ENCODE data around the gene NMNAT3. TPM values are rescaled to one million over a fixed set of nuclear protein-coding genes. Genes with fewer than 3 reads are reported as not detected.

The NMNAT3 gene
- total RNA-seq, 1 donor from 2014 or later: 3.9 TPM

GRCh38 chr3:139668332-139668731, 9.4 kb downstream of the NMNAT3 start:
- Histone ChIP-seq H3K27me3 (ENCODE audit: control insufficient read depth, insufficient read depth, low read length) (no peaks in the 10 kb centered on the region), H3K36me3 (ENCODE audit: control insufficient read depth, insufficient read depth, low read length) (no peaks in the 10 kb centered on the region), H3K4me3 (ENCODE audit: low read depth, low read length) (no peak overlapping the region)
- TF ChIP-seq CTCF (IDR thresholded peaks at IDR 0.05; ENCODE audit: insufficient read depth, low read length, severe bottlenecking): no peak
- FAIRE-seq (no peak), DNase-seq (ENCODE audit: low read depth) (no peak)

GRCh38 chr3:139664958-139665357, 12.8 kb downstream of the NMNAT3 start:
- H3K27me3 ChIP-seq (ENCODE audit: control insufficient read depth, insufficient read depth, low read length): no peaks in the 10 kb centered on the region
- FAIRE-seq (no peak), DNase-seq (ENCODE audit: low read depth) (no peak)
- no peak overlapping the region for H3K4me3 ChIP-seq (ENCODE audit: low read depth, low read length)
- H3K36me3 ChIP-seq (ENCODE audit: control insufficient read depth, insufficient read depth, low read length): no peaks in the 10 kb centered on the region
- TF ChIP-seq CTCF (IDR thresholded peaks at IDR 0.05; ENCODE audit: insufficient read depth, low read length, severe bottlenecking): no peak

DNA sequence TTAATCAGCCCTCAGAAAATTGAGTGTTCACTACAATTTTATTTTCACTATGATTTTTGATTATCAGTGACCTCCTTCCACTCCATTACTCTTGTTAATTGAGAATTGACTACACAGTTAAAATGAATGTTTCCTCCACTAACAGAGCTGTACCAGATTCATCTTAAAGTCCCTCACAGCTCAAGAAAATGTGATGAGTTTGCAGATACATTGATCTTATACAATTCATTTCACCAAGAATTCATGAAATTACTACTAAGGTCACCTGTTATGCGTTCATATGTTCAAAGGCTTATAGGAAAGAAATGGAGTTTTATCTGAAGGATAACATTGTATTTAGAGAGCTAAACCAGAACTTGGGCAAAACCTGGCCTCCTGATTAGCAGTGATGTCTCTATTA, 17.5 kb downstream of the NMNAT3 start:
- no peak for TF ChIP-seq CTCF (IDR thresholded peaks at IDR 0.05; ENCODE audit: insufficient read depth, low read length, severe bottlenecking)
- no peak overlapping the region for H3K4me3 ChIP-seq (ENCODE audit: low read depth, low read length)
- no peaks in the 10 kb centered on the region for H3K36me3 ChIP-seq (ENCODE audit: control insufficient read depth, insufficient read depth, low read length)
- H3K27me3 ChIP-seq (ENCODE audit: control insufficient read depth, insufficient read depth, low read length): no peaks in the 10 kb centered on the region
- FAIRE-seq (no peak), DNase-seq (ENCODE audit: low read depth) (no peak)

DNA sequence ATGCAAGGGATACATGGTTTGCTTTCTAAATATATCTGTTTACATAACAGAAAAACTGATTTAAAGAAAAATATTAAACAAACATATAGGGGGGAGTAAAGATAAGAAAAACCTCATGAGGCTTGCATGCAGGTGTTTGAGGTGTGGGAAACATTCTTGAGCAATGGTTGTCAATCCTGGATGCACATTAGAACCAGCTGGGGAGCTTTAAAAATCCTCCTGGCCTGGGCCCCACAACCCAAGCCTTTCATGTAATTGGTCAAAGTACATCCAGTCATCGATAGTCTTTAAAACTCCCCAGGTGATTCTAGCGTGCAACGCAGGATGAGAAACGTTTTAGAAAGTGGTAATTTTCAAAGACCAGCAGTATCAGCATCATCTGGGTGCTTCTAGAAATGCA, 18.3 kb downstream of the NMNAT3 start:
- FAIRE-seq: no peak
- Histone ChIP-seq H3K36me3 (ENCODE audit: control insufficient read depth, insufficient read depth, low read length) (no peaks in the 10 kb centered on the region), H3K27me3 (ENCODE audit: control insufficient read depth, insufficient read depth, low read length) (no peaks in the 10 kb centered on the region), H3K4me3 (ENCODE audit: low read depth, low read length) (no peak overlapping the region)
- DNase-seq (ENCODE audit: low read depth): no peak
- no peak for TF ChIP-seq CTCF (IDR thresholded peaks at IDR 0.05; ENCODE audit: insufficient read depth, low read length, severe bottlenecking)

DNA sequence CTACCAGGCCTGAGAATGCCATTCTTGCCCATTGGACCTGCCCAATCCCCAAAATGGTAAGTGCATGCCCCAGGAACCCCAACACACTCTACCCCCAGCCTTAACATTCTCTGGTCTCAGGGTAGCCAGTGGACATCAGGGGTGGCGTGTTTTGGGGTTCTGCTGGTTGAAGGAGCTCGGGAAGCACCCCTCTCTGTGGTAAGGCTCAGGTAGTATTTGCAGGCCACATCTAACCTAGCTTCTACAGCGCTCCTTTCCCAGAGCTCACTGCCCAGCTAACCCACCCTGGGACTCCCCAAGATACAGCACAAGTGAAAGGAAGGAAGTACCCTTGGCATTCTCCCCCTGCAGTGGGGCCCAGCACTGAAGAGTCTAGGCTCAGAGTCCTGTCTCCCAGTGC, 19.8 kb downstream of the NMNAT3 start:
- DNase-seq (ENCODE audit: low read depth) (no peak), FAIRE-seq (no peak)
- no peak for TF ChIP-seq CTCF (IDR thresholded peaks at IDR 0.05; ENCODE audit: insufficient read depth, low read length, severe bottlenecking)
- H3K27me3 ChIP-seq (ENCODE audit: control insufficient read depth, insufficient read depth, low read length): no peaks in the 10 kb centered on the region
- H3K36me3 ChIP-seq (ENCODE audit: control insufficient read depth, insufficient read depth, low read length): no peaks in the 10 kb centered on the region
- H3K4me3 ChIP-seq (ENCODE audit: low read depth, low read length): no peak overlapping the region

DNA sequence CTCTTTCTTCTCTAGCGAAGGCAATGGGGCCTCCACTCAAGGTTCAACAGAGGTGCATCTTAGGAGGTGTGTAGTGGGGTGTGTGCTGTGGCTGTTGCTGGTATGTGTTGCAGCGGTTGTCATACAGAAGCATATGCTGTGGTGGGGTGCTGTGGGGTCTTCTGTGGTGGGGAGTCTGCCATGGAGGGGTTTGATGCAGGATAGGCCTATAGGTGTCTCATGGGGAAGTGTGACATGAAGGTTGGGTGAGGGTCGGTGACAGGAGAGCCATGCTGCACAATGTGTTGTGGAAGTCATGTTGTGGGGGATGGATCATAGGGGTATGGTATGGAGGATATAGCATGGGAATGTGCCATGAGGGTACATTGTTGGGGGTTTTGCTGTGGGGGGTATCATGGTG, 20.3 kb downstream of the NMNAT3 start:
- no peak for TF ChIP-seq CTCF (IDR thresholded peaks at IDR 0.05; ENCODE audit: insufficient read depth, low read length, severe bottlenecking)
- no peak for DNase-seq (ENCODE audit: low read depth)
- no peaks in the 10 kb centered on the region for H3K36me3 ChIP-seq (ENCODE audit: control insufficient read depth, insufficient read depth, low read length)
- no peaks in the 10 kb centered on the region for H3K27me3 ChIP-seq (ENCODE audit: control insufficient read depth, insufficient read depth, low read length)
- no peak overlapping the region for H3K4me3 ChIP-seq (ENCODE audit: low read depth, low read length)
- no peak for FAIRE-seq
